IMR-90 (cell line): ENCODE data around the gene DTL. TPM values are rescaled to one million over a fixed set of nuclear protein-coding genes. Genes with fewer than 3 reads are reported as not detected.

ENCODE experiments used
- ATAC-seq: fragments of 200-7000 bp; cut with Tn5 transposase; 2 replicates; pipeline ENCODE4 v1.9.1; 2020; ENCODE audit warnings: low read depth, mild to moderate bottlenecking, moderate library complexity
- BruUV-seq: library from RNA; stranded (reverse); fragments of 400-500 nt; replicated peaks from 2 replicates; lab custom pipeline; 2021; lab: Mats Ljungman, UMichigan
- CTCF ChIA-PET: fragments of 300-600 bp; formaldehyde crosslinking; extraction: SDS; loops from one replicate; lab custom pipeline; 2021; ENCODE audit warnings: antibody characterized with exemption; lab: Yijun Ruan, JAX
- POLR2A ChIA-PET: fragments of 300-600 bp; sonication (Branson Sonifier 250); formaldehyde crosslinking; loops from one replicate; lab custom pipeline; 2022; ENCODE audit warnings: antibody characterized with exemption; ENCODE audit not compliant: unreplicated experiment; lab: Charles Lee
- DNase-seq: peaks from one replicate; pipeline ENCODE4 v3.0.0; 2013
- H2AFZ ChIP-seq: replicated peaks from 2 replicates; pipeline ENCODE3; 2013; ENCODE audit warnings: low read length, mild to moderate bottlenecking; ENCODE audit not compliant: poor library complexity
- H2AK5ac ChIP-seq: 2 replicates; pipeline ENCODE4 v1.6.1; 2013; ENCODE audit warnings: low read depth, low read length, inconsistent platforms
- H2AK9ac ChIP-seq: replicated peaks from 2 replicates; pipeline ENCODE3; 2013; ENCODE audit warnings: mild to moderate bottlenecking, low read depth, low read length, moderate library complexity; ENCODE audit not compliant: poor library complexity
- H2BK120ac ChIP-seq: 2 replicates; pipeline ENCODE4 v1.6.1; 2013; ENCODE audit warnings: low read depth, low read length, inconsistent platforms
- H2BK15ac ChIP-seq: 3 replicates; pipeline ENCODE4 v1.6.1; 2013; ENCODE audit warnings: low read depth, low read length, inconsistent platforms
- H2BK20ac ChIP-seq: 2 replicates; pipeline ENCODE4 v1.6.1; 2013; ENCODE audit warnings: low read depth, mild to moderate bottlenecking, inconsistent platforms, low read length, moderate library complexity
- H2BK5ac ChIP-seq: 2 replicates; pipeline ENCODE4 v1.6.1; 2013; ENCODE audit warnings: mild to moderate bottlenecking, low read depth, low read length, inconsistent platforms; ENCODE audit not compliant: poor library complexity, severe bottlenecking
- H3K14ac ChIP-seq: replicated peaks from 2 replicates; pipeline ENCODE4 v1.6.1; 2013; ENCODE audit warnings: low read depth, low read length, inconsistent platforms
- H3K18ac ChIP-seq: 2 replicates; pipeline ENCODE4 v1.6.1; 2013; ENCODE audit warnings: low read depth, low read length, control low read depth
- H3K23ac ChIP-seq: 2 replicates; pipeline ENCODE4 v1.6.1; 2013; ENCODE audit warnings: low read depth, low read length, inconsistent platforms
- H3K27ac ChIP-seq: 2 replicates; pipeline ENCODE4 v1.5.1; 2013; ENCODE audit warnings: mild to moderate bottlenecking, control low read depth, low read length; ENCODE audit not compliant: insufficient read depth
- H3K27me3 ChIP-seq: 2 replicates; pipeline ENCODE4 v1.6.1; 2013; ENCODE audit warnings: low read length; ENCODE audit not compliant: control insufficient read depth, insufficient read depth
- H3K36me3 ChIP-seq: 2 replicates; pipeline ENCODE4 v1.6.1; 2013; ENCODE audit warnings: low read length, mixed read lengths; ENCODE audit not compliant: control insufficient read depth, insufficient read depth
- H3K4ac ChIP-seq: 2 replicates; pipeline ENCODE4 v1.6.1; 2013; ENCODE audit warnings: low read depth, low read length, inconsistent platforms
- H3K4me1 ChIP-seq: 2 replicates; pipeline ENCODE4 v1.6.1; 2013; ENCODE audit warnings: low read length, mixed read lengths; ENCODE audit not compliant: control insufficient read depth, insufficient read depth
- H3K4me2 ChIP-seq: 2 replicates; pipeline ENCODE4 v1.6.1; 2013; ENCODE audit warnings: low read depth, mild to moderate bottlenecking, control low read depth, low read length, moderate library complexity
- H3K4me3 ChIP-seq: 2 replicates; pipeline ENCODE4 v1.5.1; 2013; ENCODE audit warnings: low read depth, mild to moderate bottlenecking, control low read depth, low read length, moderate library complexity; ENCODE audit not compliant: insufficient read depth
- H3K56ac ChIP-seq: 2 replicates; pipeline ENCODE4 v1.6.1; 2013; ENCODE audit warnings: low read length, inconsistent platforms; ENCODE audit not compliant: insufficient read depth; ENCODE audit errors: extremely low read depth
- H3K79me1 ChIP-seq, 2 experiments: 2 replicates each; pipeline ENCODE4 v1.6.1; 2013; ENCODE audit warnings: low read length in 2 of 2, inconsistent platforms in 1 of 2, low read depth in 1 of 2
- H3K9ac ChIP-seq: 2 replicates; pipeline ENCODE4 v1.6.1; 2013; ENCODE audit warnings: low read depth, low read length, control low read depth
- H3K9me1 ChIP-seq: 2 replicates; pipeline ENCODE4 v1.6.1; 2013; ENCODE audit warnings: low read length, inconsistent platforms; ENCODE audit not compliant: insufficient read depth
- H3K9me3 ChIP-seq: 2 replicates; pipeline ENCODE4 v1.6.1; 2013; ENCODE audit warnings: low read length; ENCODE audit not compliant: control insufficient read depth, insufficient read depth
- H4K20me1 ChIP-seq: 2 replicates; pipeline ENCODE4 v1.6.1; 2013; ENCODE audit warnings: low read length, inconsistent platforms; ENCODE audit not compliant: insufficient read depth
- H4K5ac ChIP-seq: 2 replicates; pipeline ENCODE4 v1.6.1; 2013; ENCODE audit warnings: mild to moderate bottlenecking, low read depth, low read length, control low read depth
- H4K8ac ChIP-seq, 2 experiments: 2 replicates each; pipeline ENCODE4 v1.6.1; 2013; ENCODE audit warnings: low read depth in 2 of 2, low read length in 2 of 2, control low read depth in 1 of 2, inconsistent platforms in 1 of 2
- H4K91ac ChIP-seq: 2 replicates; pipeline ENCODE4 v1.6.1; 2013; ENCODE audit warnings: low read depth, low read length, inconsistent platforms; ENCODE audit not compliant: insufficient read depth
- BHLHE40 ChIP-seq: fragments of 150-350 bp; IDR thresholded peaks from 2 replicates; pipeline ENCODE4 v1.6.1; 2016; ENCODE audit warnings: mild to moderate bottlenecking, low read depth, low read length
- CHD1 ChIP-seq: IDR thresholded peaks from 2 replicates; pipeline ENCODE4 v1.6.1; 2012; ENCODE audit warnings: low read depth, low read length, improper control_type of control experiment
- CTCF ChIP-seq: conservative IDR thresholded peaks from 2 replicates; pipeline ENCODE4 v1.5.1; 2012; ENCODE audit warnings: mild to moderate bottlenecking, low read depth, low read length, improper control_type of control experiment
- ELK1 ChIP-seq: fragments of 150-350 bp; IDR thresholded peaks from 2 replicates; pipeline ENCODE4 v1.6.1; 2016; ENCODE audit warnings: low read depth, mild to moderate bottlenecking, low read length, moderate library complexity, borderline replicate concordance
- FOS ChIP-seq: fragments of 150-350 bp; IDR thresholded peaks from 2 replicates; pipeline ENCODE4 v1.6.1; 2016; ENCODE audit warnings: low read depth, low read length
- MAFK ChIP-seq: IDR thresholded peaks from 2 replicates; pipeline ENCODE4 v1.6.1; 2012; ENCODE audit warnings: low read depth, low read length, improper control_type of control experiment
- MXI1 ChIP-seq: IDR thresholded peaks from 2 replicates; pipeline ENCODE4 v1.6.1; 2012; ENCODE audit warnings: low read depth, mild to moderate bottlenecking, low read length, moderate library complexity, borderline replicate concordance
- NFE2L2 ChIP-seq: fragments of 150-350 bp; IDR thresholded peaks from 2 replicates; pipeline ENCODE4 v1.6.1; 2016; ENCODE audit warnings: low read depth, mild to moderate bottlenecking, low read length
- RAD21 ChIP-seq: IDR thresholded peaks from 2 replicates; pipeline ENCODE4 v1.6.1; 2012; ENCODE audit warnings: low read length, improper control_type of control experiment
- RCOR1 ChIP-seq: IDR thresholded peaks from 2 replicates; pipeline ENCODE4 v1.6.1; 2012; ENCODE audit warnings: mild to moderate bottlenecking, low read length, improper control_type of control experiment; ENCODE audit not compliant: insufficient replicate concordance
- RFX5 ChIP-seq: IDR thresholded peaks from 2 replicates; pipeline ENCODE4 v1.8.0; 2012; ENCODE audit warnings: low read depth, mild to moderate bottlenecking, low read length, moderate library complexity
- WGBS, 2 experiments: methylation state at CpG; one replicate each; pipeline versions ENCODE4 v1.1.5 to v1.1.7; 2013; ENCODE audit warnings: missing lambda C conversion rate in 2 of 2; ENCODE audit not compliant: insufficient read length in 1 of 2; ENCODE audit errors: extremely low coverage in 2 of 2; 5-methylcytosine and 5-hydroxymethylcytosine counted together
- dilution Hi-C: fragments of 300-500 bp; cut with HindIII; formaldehyde crosslinking; loops from one replicate; pipeline ENCODE4 v1.14.3; 2018; ENCODE audit warnings: low sequenced_read_pairs; ENCODE audit not compliant: unreplicated experiment
- in situ Hi-C: fragments of 300-500 bp; cut with MboI; formaldehyde crosslinking; loops from 3 replicates; pipeline ENCODE4 v1.14.3; 2019; ENCODE audit warnings: low sequenced_read_pairs, inconsistent platforms, mixed read lengths
- intact Hi-C: fragments of 100-400 bp; cut with micrococcal nuclease; formaldehyde crosslinking; loops from 2 replicates; pipeline ENCODE4 v1.10.0; 2022
- polyA plus RNA-seq, 3 experiments: library from polyadenylated mRNA; depleted of rRNA; stranded (reverse); fragments of >200 nt; gene quantifications; 2 replicates each; pipeline ENCODE4 v1.2.3, GENCODE V29; 2012; ENCODE audit warnings: low replicate concordance in 1 of 3
- total RNA-seq: library from RNA; depleted of rRNA; stranded (reverse); fragments of >200 nt; gene quantifications from 2 replicates; pipeline ENCODE4 v1.2.3, GENCODE V29; 2012
- TF ChIP-seq, protein P1 (sequence below): fragments of 150-350 bp; IDR thresholded peaks from 2 replicates; pipeline ENCODE4 v1.6.1; 2017; ENCODE audit warnings: mild to moderate bottlenecking, antibody characterized with exemption, low read length, low read depth

Gene DTL
- total and polyA plus RNA-seq, 2 of the 4 experiments (the other 2 are of a cell fraction): 11.8 to 19.9 TPM

GRCh38 chr1:211986628-211987254 lies 48.8 kb upstream of the DTL start:
- H2AFZ ChIP-seq: no peak overlapping the region
- no peak overlapping the region for H2BK5ac ChIP-seq
- in situ Hi-C loops: no loop called here
- H3K4me2 ChIP-seq: no peak overlapping the region
- no peak overlapping the region for H2AK9ac ChIP-seq
- H2AK5ac ChIP-seq: no peak overlapping the region
- H3K18ac ChIP-seq: no peak overlapping the region
- no peak overlapping the region for H2BK20ac ChIP-seq
- no peak for ATAC-seq
- no peaks in the 10 kb centered on the region for H3K27me3 ChIP-seq
- H3K4me1 ChIP-seq: no peaks in the 10 kb centered on the region
- no peaks in the 10 kb centered on the region for H3K9me1 ChIP-seq
- H3K14ac ChIP-seq: no peak overlapping the region
- no peak for DNase-seq
- no peak overlapping the region for H4K8ac ChIP-seq
- no TSS peak for BruUV-seq
- WGBS, 2 experiments: no CpG with 5 or more reads among the region's 7 CpGs
- H3K23ac ChIP-seq: no peak overlapping the region
- H3K9ac ChIP-seq: no peak overlapping the region
- TF ChIP-seq NFE2L2 (no peak), CTCF (no peak), RCOR1 (no peak), ELK1 (no peak), CHD1 (no peak), RFX5 (no peak), MAFK (no peak), MXI1 (no peak), FOS (no peak), RAD21 (no peak), BHLHE40 (no peak)
- TF ChIP-seq, protein P1, sequence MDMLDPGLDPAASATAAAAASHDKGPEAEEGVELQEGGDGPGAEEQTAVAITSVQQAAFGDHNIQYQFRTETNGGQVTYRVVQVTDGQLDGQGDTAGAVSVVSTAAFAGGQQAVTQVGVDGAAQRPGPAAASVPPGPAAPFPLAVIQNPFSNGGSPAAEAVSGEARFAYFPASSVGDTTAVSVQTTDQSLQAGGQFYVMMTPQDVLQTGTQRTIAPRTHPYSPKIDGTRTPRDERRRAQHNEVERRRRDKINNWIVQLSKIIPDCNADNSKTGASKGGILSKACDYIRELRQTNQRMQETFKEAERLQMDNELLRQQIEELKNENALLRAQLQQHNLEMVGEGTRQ: no peak
- no peak overlapping the region for H4K91ac ChIP-seq
- no peaks in the 10 kb centered on the region; a peak in 1 of 4 replicates for H3K79me1 ChIP-seq
- H3K4ac ChIP-seq: no peak overlapping the region
- dilution Hi-C loops: no loop called here
- H3K9me3 ChIP-seq: no peaks in the 10 kb centered on the region
- intact Hi-C loops: no loop called here
- H3K4me3 ChIP-seq: no peak overlapping the region
- no peak overlapping the region for H3K27ac ChIP-seq
- peaks cover 8% of the 10 kb centered on the region for H3K36me3 ChIP-seq
- H2BK15ac ChIP-seq: no peak overlapping the region
- no peak overlapping the region for H3K56ac ChIP-seq
- H2BK120ac ChIP-seq: no peak overlapping the region
- no peak overlapping the region for H4K5ac ChIP-seq
- ChIA-PET CTCF (no interaction called here), POLR2A (no interaction called here)
- H4K20me1 ChIP-seq: no peaks in the 10 kb centered on the region
